ENCODE data around the gene NID2.
A peak's percentile ranks its signal among the peaks of the same experiment; 100 is the strongest.

The NID2 gene

DNA sequence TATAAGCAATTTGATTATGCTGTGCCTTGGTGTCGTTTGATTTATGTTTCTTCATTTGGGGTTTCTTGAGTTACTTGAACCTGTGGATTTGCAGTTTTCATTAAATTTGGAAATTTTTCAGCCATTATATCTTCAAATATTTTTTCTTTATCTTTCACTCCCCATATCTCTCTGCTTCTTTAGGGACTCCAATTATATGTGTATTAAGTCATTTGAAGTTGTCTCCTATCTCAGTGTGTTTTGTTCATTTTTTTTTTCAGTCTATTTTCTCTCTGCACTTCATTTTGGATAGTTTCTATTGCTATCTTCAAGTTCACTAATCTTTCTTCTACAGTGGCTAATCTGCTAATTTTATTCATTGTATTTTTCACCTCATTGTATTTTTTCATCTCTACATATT, 108.9 kb downstream of the NID2 start:
- FAIRE-seq (no peak), DNase-seq (ENCODE audit: low spot score) (no peak)

DNA sequence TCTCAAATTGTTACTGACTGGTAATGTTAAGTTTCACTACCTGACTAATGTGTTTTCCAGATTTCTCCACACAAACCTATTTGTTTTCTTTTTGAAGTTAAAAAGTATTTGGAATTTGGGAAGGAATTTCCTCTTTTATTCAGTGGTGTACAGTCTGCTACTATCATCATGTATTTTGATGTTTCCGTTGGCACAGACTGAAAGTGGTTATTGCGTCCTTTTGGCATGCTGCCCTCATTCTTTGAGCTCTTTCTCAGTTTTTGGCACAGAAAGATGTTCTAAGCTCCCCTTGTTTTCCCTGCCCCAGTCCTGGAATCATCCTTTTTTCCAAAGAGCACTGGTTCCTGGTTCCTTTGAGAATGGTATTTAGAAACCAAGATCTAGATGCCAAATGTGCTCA, 110.9 kb downstream of the NID2 start:
- peak; percentile 73 for FAIRE-seq
- DNase-seq (ENCODE audit: low spot score) = no peak

All from urothelium cell line (cell line).